Activated T-helper 1 cell treated with anti-CD3 and anti-CD28 coated beads, Interleukin-12 subunit alpha, Interleukin-12 subunit beta, Interleukin-2, Interleukin-4 antibody, amounts not matched to agents 30 ng/mL and 10 ng/mL and 1 ng/mL, durations not matched to agents 14 hours and 24 hours and 36 hours (primary cell): Measurements from ENCODE around the gene CD38. TPM values are rescaled to one million over a fixed set of nuclear protein-coding genes. Genes with fewer than 3 reads are reported as not detected.

Experiments
- DNase-seq: peaks from one replicate; pipeline ENCODE4 v3.0.0; 2021; ENCODE audit warnings: low spot score
- H3K27ac Mint-ChIP-seq: one replicate; pipeline ENCODE4 v1.8.0; 2021; ENCODE audit warnings: mild to moderate bottlenecking, mixed read lengths
- H3K27me3 Mint-ChIP-seq: one replicate; pipeline ENCODE4 v1.8.0; 2022; ENCODE audit warnings: mild to moderate bottlenecking, moderate library complexity, mixed read lengths; ENCODE audit not compliant: insufficient read depth
- H3K36me3 Mint-ChIP-seq: one replicate; pipeline ENCODE4 v1.8.0; 2021; ENCODE audit warnings: low read depth, mixed read lengths
- H3K4me1 Mint-ChIP-seq: one replicate; pipeline ENCODE4 v1.8.0; 2021; ENCODE audit warnings: low read depth, mixed read lengths
- H3K4me3 Mint-ChIP-seq: one replicate; pipeline ENCODE4 v1.8.0; 2021; ENCODE audit warnings: mild to moderate bottlenecking, moderate library complexity, mixed read lengths
- H3K9me3 Mint-ChIP-seq: one replicate; pipeline ENCODE4 v1.8.0; 2021; ENCODE audit warnings: mixed read lengths
- intact Hi-C: fragments of 100-400 bp; cut with micrococcal nuclease; formaldehyde crosslinking; loops from one replicate; pipeline ENCODE4 v1.15.1; 2024
- total RNA-seq: library from RNA; stranded (reverse); gene quantifications from 2 replicates; pipeline ENCODE4 v1.2.3, GENCODE V29; 2022

CD38 gene
- total RNA-seq, 1 donor from 2014 or later, result 152 TPM

GRCh38 chr4:15902746-15903145 lies 124.6 kb downstream of the CD38 start:
- H3K27me3 Mint-ChIP-seq, result peaks cover 14% of the 10 kb centered on the region
- intact Hi-C loops, result no loop called here
- no peak overlapping the region for H3K4me3 Mint-ChIP-seq
- H3K9me3 Mint-ChIP-seq, result peaks cover 6% of the 10 kb centered on the region
- H3K27ac Mint-ChIP-seq, result no peak overlapping the region
- no peaks in the 10 kb centered on the region for H3K36me3 Mint-ChIP-seq
- H3K4me1 Mint-ChIP-seq, result peaks cover 8% of the 10 kb centered on the region
- DNase-seq, result no peak

Other genes with a start within 250 kb of the CD38 start
- 31.3 and 34.7 TPM in 2 replicates for gene FBXL5, start 123.0 kb upstream of the CD38 start, total RNA-seq
- gene FAM200B, start 96.5 kb upstream of the CD38 start, total RNA-seq, result 5.5 and 6.6 TPM in 2 replicates
- gene BST1, start 75.3 kb upstream of the CD38 start, total RNA-seq, result 0.81 and 0.93 TPM in 2 replicates
- gene FGFBP1, start 160.4 kb downstream of the CD38 start, total RNA-seq, result not detected in 2 replicates
- 4.8 and 7.7 TPM in 2 replicates for gene FGFBP2, start 184.8 kb downstream of the CD38 start, total RNA-seq